ENCODE data around the gene CHST11. TPM values are rescaled to one million over a fixed set of nuclear protein-coding genes. Genes with fewer than 3 reads are reported as not detected.

The CHST11 gene
- total RNA-seq, 1 donor from 2014 or later, result 7.7 TPM

- H3K4me1 Mint-ChIP-seq, result peaks cover 29% of the 10 kb centered on the region
- Histone ChIP-seq H2AFZ (replicated peaks) (no peak overlapping the region), H3F3A (ENCODE audit: low read depth) (no peaks in the 10 kb centered on the region), H3K27me3 (no peaks in the 10 kb centered on the region), H3K79me2 (ENCODE audit: low read depth) (no peaks in the 10 kb centered on the region), H3K27ac (no peak overlapping the region), H3K4me2 (no peak overlapping the region), H4K20me1 (ENCODE audit: low read depth) (no peaks in the 10 kb centered on the region), H3K36me3 (no peaks in the 10 kb centered on the region), H3K9ac (no peak overlapping the region), H3K9me3 (ENCODE audit: low read depth) (no peaks in the 10 kb centered on the region), H3K4me3 (no peak overlapping the region), H3K4me1 (peaks cover 7% of the 10 kb centered on the region)
- H3K9me3 Mint-ChIP-seq, result peaks cover 15% of the 10 kb centered on the region
- H3K27ac Mint-ChIP-seq, result no peak overlapping the region
- DNase-seq (ENCODE audit: low spot score), result no peak
- H3K4me3 Mint-ChIP-seq, result no peak overlapping the region
- no peaks in the 10 kb centered on the region for H3K27me3 Mint-ChIP-seq (ENCODE audit: insufficient read depth, low read depth)
- TF ChIP-seq EZH2phosphoT487 (IDR thresholded peaks at IDR 0.05), result no peak
- TF ChIP-seq CTCF (IDR thresholded peaks at IDR 0.05), result no peak
- no peak for TF ChIP-seq EZH2 (IDR thresholded peaks at IDR 0.05)
- peaks cover 10% of the 10 kb centered on the region for H3K36me3 Mint-ChIP-seq
These were observed 181.6 kb downstream of the CHST11 start for GRCh38 chr12:104638218-104638850.

GRCh38 chr12:104638851-104639240, 182.1 kb downstream of the CHST11 start:
- peaks cover 7% of the 10 kb centered on the region for H3K4me1 ChIP-seq
- no peak for DNase-seq (ENCODE audit: low spot score)
- no peaks in the 10 kb centered on the region for H3K36me3 ChIP-seq
- H3K9ac ChIP-seq, result no peak overlapping the region
- Mint-ChIP-seq H3K27ac (no peak overlapping the region), H3K4me1 (peaks cover 29% of the 10 kb centered on the region), H3K36me3 (peaks cover 10% of the 10 kb centered on the region), H3K9me3 (peaks cover 15% of the 10 kb centered on the region), H3K27me3 (ENCODE audit: insufficient read depth, low read depth) (no peaks in the 10 kb centered on the region), H3K4me3 (no peak overlapping the region)
- no peak overlapping the region for H3K4me3 ChIP-seq
- no peaks in the 10 kb centered on the region for H4K20me1 ChIP-seq (ENCODE audit: low read depth)
- no peaks in the 10 kb centered on the region for H3K79me2 ChIP-seq (ENCODE audit: low read depth)
- TF ChIP-seq EZH2phosphoT487 (IDR thresholded peaks at IDR 0.05), result no peak
- no peak for TF ChIP-seq CTCF (IDR thresholded peaks at IDR 0.05)
- no peak for TF ChIP-seq EZH2 (IDR thresholded peaks at IDR 0.05)
- H2AFZ ChIP-seq (replicated peaks), result no peak overlapping the region
- no peak overlapping the region for H3K27ac ChIP-seq
- no peak overlapping the region for H3K4me2 ChIP-seq
- H3K9me3 ChIP-seq (ENCODE audit: low read depth), result no peaks in the 10 kb centered on the region
- H3F3A ChIP-seq (ENCODE audit: low read depth), result no peaks in the 10 kb centered on the region
- no peaks in the 10 kb centered on the region for H3K27me3 ChIP-seq

GRCh38 chr12:104640956-104641355, 184.2 kb downstream of the CHST11 start:
- Histone ChIP-seq H3K27ac (no peak overlapping the region), H4K20me1 (ENCODE audit: low read depth) (no peaks in the 10 kb centered on the region), H3K9ac (no peak overlapping the region), H2AFZ (replicated peaks) (no peak overlapping the region), H3K9me3 (ENCODE audit: low read depth) (no peaks in the 10 kb centered on the region), H3K27me3 (no peaks in the 10 kb centered on the region), H3F3A (ENCODE audit: low read depth) (no peaks in the 10 kb centered on the region), H3K36me3 (no peaks in the 10 kb centered on the region), H3K4me3 (no peak overlapping the region), H3K4me2 (no peak overlapping the region), H3K79me2 (ENCODE audit: low read depth) (no peaks in the 10 kb centered on the region), H3K4me1 (peaks cover 7% of the 10 kb centered on the region)
- Mint-ChIP-seq H3K4me1 (peaks cover 29% of the 10 kb centered on the region), H3K9me3 (peaks cover 15% of the 10 kb centered on the region), H3K36me3 (peaks cover 11% of the 10 kb centered on the region), H3K27me3 (ENCODE audit: insufficient read depth, low read depth) (no peaks in the 10 kb centered on the region), H3K4me3 (no peak overlapping the region), H3K27ac (no peak overlapping the region)
- no peak for DNase-seq (ENCODE audit: low spot score)
- TF ChIP-seq CTCF (IDR thresholded peaks at IDR 0.05), result no peak
- no peak for TF ChIP-seq EZH2phosphoT487 (IDR thresholded peaks at IDR 0.05)

Measured in neural progenitor cell (in vitro differentiated cells).